GM23248 (cell line): ENCODE measurements around the gene SLX4IP. TPM values are rescaled to one million over a fixed set of nuclear protein-coding genes. Genes with fewer than 3 reads are reported as not detected.

ENCODE experiments used
- DNase-seq: peaks from one replicate; pipeline ENCODE4 v3.0.0-alpha.2; 2015
- H2AFZ ChIP-seq: fragments of 200-600 bp; sonication (generic); 2 replicates; pipeline ENCODE4 v1.6.1; 2016; ENCODE audit warnings: antibody characterized with exemption
- H3F3A ChIP-seq: fragments of 200-600 bp; sonication (generic); 2 replicates; pipeline ENCODE4 v1.6.1; 2016; ENCODE audit warnings: mild to moderate bottlenecking, antibody characterized with exemption, mixed run types; ENCODE audit not compliant: insufficient read depth
- H3K27ac ChIP-seq: fragments of 200-600 bp; sonication (generic); 2 replicates; pipeline ENCODE4 v1.5.1; 2016; ENCODE audit warnings: mild to moderate bottlenecking
- H3K27me3 ChIP-seq: fragments of 200-600 bp; sonication (generic); replicated peaks from 2 replicates; pipeline ENCODE4 v1.6.1; 2016; ENCODE audit warnings: mild to moderate bottlenecking; ENCODE audit not compliant: insufficient read depth
- H3K36me3 ChIP-seq: fragments of 200-600 bp; sonication (generic); 2 replicates; pipeline ENCODE4 v1.6.1; 2016; ENCODE audit warnings: low read depth, mild to moderate bottlenecking
- H3K4me1 ChIP-seq: fragments of 200-600 bp; sonication (generic); 2 replicates; pipeline ENCODE4 v1.6.1; 2016; ENCODE audit warnings: mild to moderate bottlenecking; ENCODE audit not compliant: insufficient read depth
- H3K4me2 ChIP-seq: fragments of 200-600 bp; sonication (generic); one replicate; pipeline ENCODE4 v1.6.1; 2016; ENCODE audit warnings: mild to moderate bottlenecking; ENCODE audit not compliant: unreplicated experiment
- H3K4me3 ChIP-seq: fragments of 200-600 bp; sonication (generic); 2 replicates; pipeline ENCODE4 v1.5.1; 2016; ENCODE audit warnings: mild to moderate bottlenecking
- H3K79me2 ChIP-seq: fragments of 200-600 bp; sonication (generic); 2 replicates; pipeline ENCODE4 v1.6.1; 2016; ENCODE audit warnings: mild to moderate bottlenecking; ENCODE audit not compliant: insufficient read depth
- H3K9ac ChIP-seq: fragments of 200-600 bp; sonication (generic); 2 replicates; pipeline ENCODE4 v1.6.1; 2016; ENCODE audit warnings: mild to moderate bottlenecking
- H3K9me2 ChIP-seq: fragments of 200-600 bp; sonication (generic); 2 replicates; pipeline ENCODE4 v1.6.1; 2016; ENCODE audit warnings: mixed run types, mild to moderate bottlenecking, moderate library complexity; ENCODE audit not compliant: insufficient read depth
- H3K9me3 ChIP-seq: fragments of 200-600 bp; sonication (generic); one replicate; pipeline ENCODE4 v1.6.1; 2017; ENCODE audit warnings: low read depth
- H4K20me1 ChIP-seq: fragments of 200-600 bp; sonication (generic); 2 replicates; pipeline ENCODE4 v1.6.0; 2016; ENCODE audit not compliant: insufficient read depth
- EZH2 ChIP-seq: fragments of 200-600 bp; sonication (generic); IDR thresholded peaks from 2 replicates; pipeline ENCODE4 v1.6.1; 2018; ENCODE audit warnings: antibody characterized with exemption, mild to moderate bottlenecking; ENCODE audit not compliant: insufficient read depth, poor library complexity, severe bottlenecking
- EZH2phosphoT487 ChIP-seq: fragments of 200-600 bp; sonication (generic); IDR thresholded peaks from 2 replicates; pipeline ENCODE4 v1.6.1; 2018; ENCODE audit warnings: antibody characterized with exemption, moderate library complexity, mild to moderate bottlenecking, low read depth; ENCODE audit not compliant: insufficient read depth
- WGBS, 2 experiments: methylation state at CpG; one replicate each; pipeline ENCODE4 v1.1.6; 2015 to 2017; ENCODE audit warnings: low lambda C conversion rate in 2 of 2, low coverage in 1 of 2; ENCODE audit errors: missing lambda C conversion rate in 2 of 2; 5-methylcytosine and 5-hydroxymethylcytosine counted together
- in situ Hi-C: fragments of 300-500 bp; cut with MboI; formaldehyde crosslinking; loops from 2 replicates; pipeline ENCODE4 v1.15.0; 2020
- polyA plus RNA-seq: library from polyadenylated mRNA; unstranded; fragments of >200 nt; fragmentation: Nextera tagmentation; extraction: Ambion mirVana; gene quantifications from 2 replicates; pipeline ENCODE4 v1.2.1, GENCODE V29; 2016
- total RNA-seq: library from RNA; depleted of rRNA; stranded (reverse); fragments of >200 nt; shearing (Covaris generic); gene quantifications from 2 replicates; pipeline ENCODE4 v1.2.3, GENCODE V29; 2014

The SLX4IP gene
- total and polyA plus RNA-seq, 2 experiments from 2014 or later = 3.7 to 3.9 TPM

- H3K36me3 ChIP-seq = no peaks in the 10 kb centered on the region
- no peaks in the 10 kb centered on the region for H3K9me3 ChIP-seq
- H2AFZ ChIP-seq = no peak overlapping the region
- H3F3A ChIP-seq = peaks cover 33% of the 10 kb centered on the region
- no peak overlapping the region for H3K4me3 ChIP-seq
- WGBS, 2 experiments = 67 to 70% methylated on average over 2 of the region's 2 CpGs
- no peaks in the 10 kb centered on the region for H3K27me3 ChIP-seq
- no peaks in the 10 kb centered on the region for H3K79me2 ChIP-seq
- no peak overlapping the region for H3K27ac ChIP-seq
- no peak overlapping the region for H3K9ac ChIP-seq
- DNase-seq = no peak
- H3K9me2 ChIP-seq = no peaks in the 10 kb centered on the region
- TF ChIP-seq EZH2 (no peak), EZH2phosphoT487 (no peak)
- H3K4me1 ChIP-seq = peaks cover 36% of the 10 kb centered on the region
- no peak overlapping the region for H3K4me2 ChIP-seq
- H4K20me1 ChIP-seq = no peaks in the 10 kb centered on the region
- in situ Hi-C loops = no loop called here
Measured at GRCh38 chr20:10516529-10516928, 81.4 kb downstream of the SLX4IP start.

GRCh38 chr20:10519361-10520046 is 84.4 kb downstream of the SLX4IP start:
- Histone ChIP-seq H3F3A (peaks cover 33% of the 10 kb centered on the region), H3K4me1 (peaks cover 28% of the 10 kb centered on the region), H2AFZ (no peak overlapping the region), H4K20me1 (no peaks in the 10 kb centered on the region), H3K9me3 (no peaks in the 10 kb centered on the region), H3K79me2 (no peaks in the 10 kb centered on the region), H3K4me3 (no peak overlapping the region), H3K9ac (no peak overlapping the region), H3K27ac (no peak overlapping the region), H3K36me3 (no peaks in the 10 kb centered on the region), H3K9me2 (no peaks in the 10 kb centered on the region), H3K4me2 (no peak overlapping the region), H3K27me3 (no peaks in the 10 kb centered on the region)
- 18 to 23% methylated on average over 4 of the region's 4 CpGs for WGBS, 2 experiments
- in situ Hi-C loops = no loop called here
- DNase-seq = peak; percentile 70
- TF ChIP-seq EZH2 (no peak), EZH2phosphoT487 (no peak)

GRCh38 chr20:10520528-10520927 is 85.4 kb downstream of the SLX4IP start:
- Histone ChIP-seq H3K4me3 (peak overlapping the region; percentile 52), H2AFZ (no peak overlapping the region), H3K27ac (peak overlapping the region; percentile 52), H3K4me1 (peaks cover 29% of the 10 kb centered on the region), H3K36me3 (no peaks in the 10 kb centered on the region), H4K20me1 (no peaks in the 10 kb centered on the region), H3K9me3 (no peaks in the 10 kb centered on the region), H3K79me2 (no peaks in the 10 kb centered on the region), H3K9ac (peak overlapping the region; percentile 15; the same call in 1 of the 2 replicates), H3K9me2 (no peaks in the 10 kb centered on the region), H3K4me2 (peak overlapping the region; percentile 60), H3K27me3 (no peaks in the 10 kb centered on the region), H3F3A (peaks cover 31% of the 10 kb centered on the region)
- TF ChIP-seq EZH2phosphoT487 (no peak), EZH2 (no peak)
- DNase-seq = no peak
- in situ Hi-C loops = no loop called here

- H3K4me2 ChIP-seq = peak overlapping the region; percentile 60
- peaks cover 29% of the 10 kb centered on the region for H3K4me1 ChIP-seq
- no peaks in the 10 kb centered on the region for H3K9me3 ChIP-seq
- peak overlapping the region; percentile 52 for H3K27ac ChIP-seq
- H3F3A ChIP-seq = peaks cover 31% of the 10 kb centered on the region
- peak overlapping the region; percentile 15; the same call in 1 of the 2 replicates for H3K9ac ChIP-seq
- H3K27me3 ChIP-seq = no peaks in the 10 kb centered on the region
- H4K20me1 ChIP-seq = no peaks in the 10 kb centered on the region
- no peaks in the 10 kb centered on the region for H3K79me2 ChIP-seq
- TF ChIP-seq EZH2phosphoT487 (no peak), EZH2 (no peak)
- peak overlapping the region; percentile 52 for H3K4me3 ChIP-seq
- H3K36me3 ChIP-seq = no peaks in the 10 kb centered on the region
- peak overlapping the region; percentile 19; the same call in 1 of the 2 replicates for H2AFZ ChIP-seq
- DNase-seq = peak; percentile 88
- in situ Hi-C loops = no loop called here
- no peaks in the 10 kb centered on the region for H3K9me2 ChIP-seq
- WGBS, 2 experiments = 12 to 16% methylated on average over 5 of the region's 5 CpGs
Measured at GRCh38 chr20:10521068-10521831, 86.1 kb downstream of the SLX4IP start.
